ENCODE data around the gene PLA2G10.
"Not testable (repeated sequence)": the region's sequence is repeated elsewhere in the genome, so short reads cannot be mapped to it uniquely, and the experiment has no call there.

The PLA2G10 gene

GRCh38 chr16:14658063-14658462 lies 36.0 kb downstream of the PLA2G10 start:
- no peak for DNase-seq

- DNase-seq, result no peak
Measured at GRCh38 chr16:14652726-14653125, 41.4 kb downstream of the PLA2G10 start.

GRCh38 chr16:14650629-14651028 lies 43.5 kb downstream of the PLA2G10 start:
- DNase-seq, result no peak

- no peak for DNase-seq
Measured at GRCh38 chr16:14649816-14650215, 44.3 kb downstream of the PLA2G10 start.

GRCh38 chr16:14641926-14642325 lies 52.2 kb downstream of the PLA2G10 start:
- DNase-seq, result no peak

- DNase-seq, result no peak
Measured at GRCh38 chr16:14641206-14641605, 52.9 kb downstream of the PLA2G10 start.

- no peak for DNase-seq
Measured at GRCh38 chr16:14640538-14640937, 53.6 kb downstream of the PLA2G10 start.

GRCh38 chr16:14636951-14637240 lies 57.2 kb downstream of the PLA2G10 start:
- not testable (repeated sequence) for DNase-seq

GRCh38 chr16:14636179-14636950 lies 57.7 kb downstream of the PLA2G10 start:
- DNase-seq, result peak; percentile 55

GRCh38 chr16:14635395-14636165 lies 58.5 kb downstream of the PLA2G10 start:
- no peak for DNase-seq

- DNase-seq, result no peak
Measured at GRCh38 chr16:14634389-14634725, 59.8 kb downstream of the PLA2G10 start.

- DNase-seq, result peak; percentile 91
Measured at GRCh38 chr16:14632693-14633569, 61.2 kb downstream of the PLA2G10 start, which contains the start of gene BFAR. Gene BFAR, plus strand, starts transcription at chr16:14632951. Its CDS starts 11,396 bp downstream, at chr16:14644347.

- DNase-seq, result not testable (repeated sequence)
Measured at GRCh38 chr16:14630620-14631330, 63.3 kb downstream of the PLA2G10 start.

- DNase-seq, result peak; percentile 69
Measured at GRCh38 chr16:14629919-14630619, 64.0 kb downstream of the PLA2G10 start, which contains the start of gene PARN. Gene PARN, minus strand, starts transcription at chr16:14630260. Its CDS starts 135 bp downstream, at chr16:14630125.

- DNase-seq, result no peak
Measured at GRCh38 chr16:14629612-14629918, 64.5 kb downstream of the PLA2G10 start.

- no peak for DNase-seq
Measured at GRCh38 chr16:14628806-14629611, 65.1 kb downstream of the PLA2G10 start.

GRCh38 chr16:14627078-14627477 lies 67.0 kb downstream of the PLA2G10 start:
- DNase-seq, result no peak
